Muscle layer of colon (tissue), 2 donors: ENCODE results near the gene RGMB.

Source experiments
- H3K27ac ChIP-seq: one replicate; pipeline ENCODE4 v1.7.0; 2013; ENCODE audit warnings: low read depth, mild to moderate bottlenecking, low read length, moderate library complexity
- H3K27me3 ChIP-seq, 2 donors: one replicate each; pipeline ENCODE4 v1.7.0; 2013; ENCODE audit warnings: low read length in 2 of 2, mild to moderate bottlenecking in 2 of 2; ENCODE audit not compliant: insufficient read depth in 2 of 2, control insufficient read depth in 1 of 2
- H3K36me3 ChIP-seq: one replicate; pipeline ENCODE4 v1.7.0; 2013; ENCODE audit warnings: mild to moderate bottlenecking, low read length; ENCODE audit not compliant: insufficient read depth
- H3K4me1 ChIP-seq: one replicate; pipeline ENCODE4 v1.7.0; 2013; ENCODE audit warnings: mild to moderate bottlenecking, low read length; ENCODE audit not compliant: insufficient read depth
- H3K4me3 ChIP-seq, 2 donors: one replicate each; pipeline ENCODE4 v1.7.0; 2013; ENCODE audit warnings: low read length in 2 of 2, low read depth in 1 of 2, mild to moderate bottlenecking in 1 of 2, moderate library complexity in 1 of 2
- H3K9ac ChIP-seq: one replicate; pipeline ENCODE4 v1.7.0; 2013; ENCODE audit warnings: low read length
- H3K9me3 ChIP-seq: one replicate; pipeline ENCODE4 v1.7.0; 2013; ENCODE audit warnings: mild to moderate bottlenecking, low read length
- donor health status: abdominal sarcoma.
- donor health status: Adenocarcinoma of cecum.

Gene RGMB

DNA sequence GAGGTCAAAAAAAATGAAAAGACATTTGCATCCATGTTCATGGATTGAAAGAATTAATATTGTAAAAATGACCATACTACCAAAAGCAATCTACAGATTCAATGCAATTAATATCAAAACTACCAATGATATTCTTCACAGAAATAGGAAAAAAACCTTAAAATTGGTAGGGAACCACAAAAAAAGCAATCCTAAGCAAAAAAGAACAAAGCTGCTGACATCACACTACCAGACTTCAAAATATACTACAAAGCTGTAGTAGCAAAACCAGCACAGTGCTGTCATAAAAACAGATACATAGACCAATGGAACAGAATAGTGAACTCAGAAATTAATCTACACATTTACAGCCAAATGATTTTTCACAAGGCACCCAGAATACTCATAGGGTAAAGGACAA lies 34.3 kb downstream of the RGMB start:
- Histone ChIP-seq H3K27ac (no peak overlapping the region), H3K4me3 (no peak overlapping the region), H3K4me1 (no peaks in the 10 kb centered on the region), H3K9ac (no peak overlapping the region), H3K36me3 (no peaks in the 10 kb centered on the region), H3K27me3 (no peaks in the 10 kb centered on the region), H3K9me3 (no peaks in the 10 kb centered on the region)

DNA sequence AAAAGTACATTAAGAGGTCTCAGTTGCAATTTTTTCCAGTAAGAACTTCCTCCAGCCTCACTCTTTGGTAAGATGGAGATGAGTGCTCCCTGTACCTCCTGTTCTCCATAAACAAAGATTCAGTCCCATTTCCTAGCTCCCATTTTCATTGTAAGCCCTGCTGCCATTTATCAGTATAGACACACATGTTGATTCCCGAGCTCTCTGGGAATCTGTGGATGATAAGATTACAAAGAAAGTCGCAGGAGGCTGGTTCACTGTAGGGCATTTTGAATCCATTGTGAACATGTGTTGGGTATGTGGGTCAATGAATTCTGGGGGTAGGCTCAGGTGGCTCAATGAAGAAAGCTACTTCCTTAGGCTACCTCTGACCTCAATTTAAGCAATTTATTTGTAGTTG lies 36.7 kb downstream of the RGMB start:
- H3K27ac ChIP-seq, result no peak overlapping the region
- no peaks in the 10 kb centered on the region for H3K36me3 ChIP-seq
- H3K4me1 ChIP-seq, result no peaks in the 10 kb centered on the region
- H3K27me3 ChIP-seq, result no peaks in the 10 kb centered on the region
- H3K9ac ChIP-seq, result no peak overlapping the region
- H3K9me3 ChIP-seq, result no peaks in the 10 kb centered on the region
- H3K4me3 ChIP-seq, result no peak overlapping the region

- no peaks in the 10 kb centered on the region for H3K27me3 ChIP-seq
- no peak overlapping the region for H3K9ac ChIP-seq
- no peaks in the 10 kb centered on the region for H3K9me3 ChIP-seq
- H3K4me3 ChIP-seq, result no peak overlapping the region
- no peak overlapping the region for H3K27ac ChIP-seq
- no peaks in the 10 kb centered on the region for H3K4me1 ChIP-seq
- no peaks in the 10 kb centered on the region for H3K36me3 ChIP-seq
Observed at GRCh38 chr5:98813755-98814154, 40.3 kb downstream of the RGMB start.

DNA sequence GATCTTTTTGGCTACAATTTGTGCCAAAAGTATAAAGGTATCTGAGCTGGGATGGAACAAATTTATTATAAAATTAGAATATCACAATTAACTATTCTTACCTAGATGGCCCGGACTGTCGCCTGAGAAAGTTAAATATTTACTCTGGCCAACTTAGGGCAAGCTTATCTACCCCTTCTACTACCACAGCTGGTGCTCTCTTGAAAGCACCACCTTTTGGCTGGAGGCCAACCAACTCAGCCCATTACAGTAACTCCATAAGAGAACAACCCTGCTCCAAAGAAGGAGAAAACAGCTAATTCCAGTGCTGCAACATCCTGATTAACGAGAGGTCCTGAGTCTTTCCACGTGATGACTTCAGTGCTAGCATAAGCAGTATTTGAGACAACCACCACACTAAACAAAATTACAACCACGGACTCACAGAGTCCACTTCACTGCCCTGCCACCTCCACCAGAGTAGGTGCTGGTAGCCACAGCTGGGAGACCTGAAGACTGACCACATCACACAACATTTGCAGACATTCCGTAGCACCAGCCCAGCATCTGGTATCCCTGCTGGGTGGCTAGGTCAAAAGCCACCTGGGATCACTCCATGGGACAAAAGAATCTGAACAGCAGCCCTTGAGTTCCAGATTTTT lies 43.2 kb downstream of the RGMB start:
- H3K36me3 ChIP-seq, result no peaks in the 10 kb centered on the region
- H3K27me3 ChIP-seq, result no peaks in the 10 kb centered on the region
- H3K9ac ChIP-seq, result no peak overlapping the region
- no peaks in the 10 kb centered on the region for H3K4me1 ChIP-seq
- no peak overlapping the region for H3K4me3 ChIP-seq
- no peaks in the 10 kb centered on the region for H3K9me3 ChIP-seq
- no peak overlapping the region for H3K27ac ChIP-seq

DNA sequence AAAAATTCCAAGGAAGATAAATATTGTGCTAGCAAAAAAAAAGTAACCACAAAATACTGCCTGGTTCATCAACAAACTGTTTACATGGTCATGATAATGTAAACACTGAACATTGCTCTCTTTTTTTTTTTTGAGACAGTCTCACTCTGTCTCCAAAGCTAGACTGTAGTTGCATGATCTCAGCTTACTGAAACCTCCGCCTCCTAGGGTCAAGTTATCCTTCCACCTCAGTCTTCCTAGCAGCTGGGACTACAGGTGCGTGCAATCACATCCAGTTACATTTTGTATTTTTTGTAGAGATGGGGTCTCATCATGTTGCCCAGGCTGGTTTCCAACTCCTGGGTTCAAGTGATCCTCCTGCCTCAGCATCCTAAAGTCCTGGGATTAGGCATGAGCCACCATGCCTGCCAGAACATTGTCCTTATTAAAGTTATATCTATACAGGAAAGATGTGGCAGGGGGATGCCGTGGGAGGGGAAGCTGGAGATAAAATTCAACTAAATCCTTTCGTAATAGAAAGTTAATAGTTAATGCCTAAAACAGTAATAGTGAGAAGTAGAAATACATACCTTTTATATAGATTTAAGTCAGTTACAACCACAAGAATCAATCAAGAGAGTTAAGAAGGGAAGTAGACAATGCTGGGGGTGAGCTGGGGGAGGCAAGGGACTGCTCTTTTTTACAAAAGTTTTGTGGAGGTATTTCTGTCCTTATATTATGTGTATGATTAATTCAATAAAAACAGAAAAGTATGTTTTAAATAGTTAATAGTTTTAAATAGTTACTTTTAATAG lies 52.3 kb downstream of the RGMB start:
- Histone ChIP-seq H3K4me3 (no peak overlapping the region), H3K4me1 (no peaks in the 10 kb centered on the region), H3K27ac (no peak overlapping the region), H3K9ac (no peak overlapping the region), H3K27me3 (no peaks in the 10 kb centered on the region), H3K36me3 (no peaks in the 10 kb centered on the region), H3K9me3 (no peaks in the 10 kb centered on the region)

- Histone ChIP-seq H3K4me3 (no peak overlapping the region), H3K36me3 (no peaks in the 10 kb centered on the region), H3K9ac (no peak overlapping the region), H3K27me3 (no peaks in the 10 kb centered on the region), H3K9me3 (no peaks in the 10 kb centered on the region), H3K4me1 (no peaks in the 10 kb centered on the region), H3K27ac (no peak overlapping the region)
Observed at GRCh38 chr5:98827161-98827560, 53.7 kb downstream of the RGMB start.

- Histone ChIP-seq H3K4me3 (no peak overlapping the region), H3K9ac (no peak overlapping the region), H3K27me3 (no peaks in the 10 kb centered on the region), H3K4me1 (no peaks in the 10 kb centered on the region), H3K36me3 (no peaks in the 10 kb centered on the region), H3K27ac (no peak overlapping the region), H3K9me3 (no peaks in the 10 kb centered on the region)
Observed at GRCh38 chr5:98827588-98828284, 54.3 kb downstream of the RGMB start.

DNA sequence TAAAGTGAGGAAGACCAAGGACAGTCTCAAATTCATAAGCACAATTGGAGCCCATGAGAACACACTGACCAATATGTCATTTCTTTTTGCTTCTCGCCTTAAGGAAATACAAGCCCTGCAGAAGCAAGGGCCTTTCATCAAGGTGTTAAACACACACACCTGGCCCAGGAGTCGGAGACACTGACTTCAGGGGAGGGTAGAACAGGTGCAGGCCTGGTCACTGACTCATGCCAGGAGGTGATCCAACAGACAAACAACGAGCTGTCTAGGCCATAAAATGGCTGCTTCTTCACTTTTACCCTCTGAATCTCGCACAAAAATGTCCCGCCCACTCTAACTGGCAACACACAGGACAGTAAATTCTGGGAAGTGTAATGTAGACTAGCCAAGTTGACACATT lies 62.7 kb downstream of the RGMB start:
- Histone ChIP-seq H3K9ac (no peak overlapping the region), H3K9me3 (no peaks in the 10 kb centered on the region), H3K27ac (no peak overlapping the region), H3K4me1 (no peaks in the 10 kb centered on the region), H3K27me3 (no peaks in the 10 kb centered on the region), H3K4me3 (no peak overlapping the region), H3K36me3 (no peaks in the 10 kb centered on the region)

DNA sequence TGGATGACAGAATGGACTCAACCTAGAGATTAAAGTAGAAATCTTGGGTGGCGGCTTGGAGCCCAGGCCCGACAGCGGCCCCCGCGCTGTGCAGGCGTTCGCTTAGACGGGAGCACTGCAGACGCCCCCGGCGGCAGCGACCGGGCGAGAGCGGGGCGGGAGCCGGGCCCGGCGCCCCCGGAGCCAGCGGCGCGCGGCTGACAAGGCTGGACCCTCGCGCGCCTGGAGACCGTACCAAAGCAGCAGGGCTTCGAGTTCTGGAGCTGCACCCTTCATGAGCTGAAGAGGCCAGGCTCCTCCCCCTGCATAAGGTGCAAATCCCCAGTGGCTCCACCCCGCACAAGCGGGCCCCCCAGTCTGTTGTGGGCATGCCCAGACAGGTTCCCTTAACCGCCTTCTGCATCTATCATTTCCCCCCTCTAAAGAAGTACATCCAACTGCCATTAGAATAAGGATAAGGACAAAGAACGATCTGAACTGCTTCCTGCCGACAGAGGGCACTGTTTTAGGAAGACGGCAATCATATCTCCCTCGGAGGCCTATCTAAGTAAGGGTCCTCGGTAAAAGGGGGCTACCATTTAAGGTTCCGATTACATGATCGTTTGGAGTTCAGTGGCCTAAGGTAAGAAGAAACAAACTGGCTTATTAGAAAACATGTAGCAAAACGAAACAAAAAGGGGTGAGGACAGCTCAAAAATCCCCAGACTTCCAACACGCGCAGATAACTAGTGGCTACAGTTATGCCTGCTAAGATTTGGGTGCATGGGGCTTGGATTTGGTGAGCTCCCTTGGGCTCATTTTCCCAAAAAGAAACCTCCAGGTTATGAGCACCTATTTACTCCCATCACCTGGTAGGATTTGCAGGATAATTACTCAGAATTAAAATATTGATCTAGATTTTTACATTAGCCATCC lies 66.3 kb downstream of the RGMB start:
- no peaks in the 10 kb centered on the region for H3K4me1 ChIP-seq
- H3K4me3 ChIP-seq, result no peak overlapping the region
- no peaks in the 10 kb centered on the region for H3K27me3 ChIP-seq
- no peaks in the 10 kb centered on the region for H3K9me3 ChIP-seq
- no peak overlapping the region for H3K9ac ChIP-seq
- H3K36me3 ChIP-seq, result no peaks in the 10 kb centered on the region
- H3K27ac ChIP-seq, result no peak overlapping the region

DNA sequence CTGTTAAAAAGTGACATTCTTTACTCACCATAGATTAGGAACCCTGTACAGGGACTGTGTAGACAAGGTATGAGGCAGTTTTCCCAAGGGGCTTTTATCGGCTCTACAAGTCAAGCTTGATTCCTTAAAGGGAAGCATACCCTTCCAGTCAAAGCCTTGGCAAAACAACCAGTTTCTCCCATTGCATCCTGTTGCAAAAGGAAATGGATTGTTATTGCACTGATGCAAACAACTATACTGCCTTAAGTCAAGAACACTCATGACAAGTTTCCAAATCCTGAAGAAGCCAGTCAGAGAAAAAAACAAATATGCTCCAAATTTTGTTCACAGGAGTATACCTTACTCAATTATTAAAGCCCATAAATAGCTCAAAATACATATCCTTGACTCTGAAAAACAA lies 67.5 kb downstream of the RGMB start:
- Histone ChIP-seq H3K9ac (no peak overlapping the region), H3K4me3 (no peak overlapping the region), H3K27me3 (no peaks in the 10 kb centered on the region), H3K9me3 (no peaks in the 10 kb centered on the region), H3K4me1 (no peaks in the 10 kb centered on the region), H3K36me3 (no peaks in the 10 kb centered on the region), H3K27ac (no peak overlapping the region)

DNA sequence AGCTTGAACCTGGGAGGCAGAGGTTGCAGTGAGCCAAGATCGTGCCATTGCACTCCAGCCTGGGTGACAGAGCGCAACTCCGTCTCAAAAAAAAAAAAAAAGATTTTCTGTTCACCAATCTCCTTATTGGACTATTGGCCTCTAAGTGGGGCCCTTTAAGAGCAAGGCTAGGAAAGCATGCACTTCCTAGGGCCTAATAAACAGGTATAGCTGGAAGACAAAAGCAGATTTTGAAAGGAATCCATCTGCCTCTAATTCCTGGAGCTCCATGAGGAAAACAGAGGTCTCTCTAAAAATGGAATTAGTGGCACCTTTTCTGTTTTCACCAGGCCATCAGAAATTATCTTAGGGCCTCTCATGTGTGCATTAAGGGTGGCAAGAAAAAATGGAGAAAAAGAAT lies 70.0 kb downstream of the RGMB start:
- no peaks in the 10 kb centered on the region for H3K36me3 ChIP-seq
- H3K27ac ChIP-seq, result no peak overlapping the region
- no peaks in the 10 kb centered on the region for H3K4me1 ChIP-seq
- no peaks in the 10 kb centered on the region for H3K9me3 ChIP-seq
- H3K4me3 ChIP-seq, result no peak overlapping the region
- H3K27me3 ChIP-seq, result no peaks in the 10 kb centered on the region
- no peak overlapping the region for H3K9ac ChIP-seq
